PC-9 (cell line): ENCODE results near the gene CBLB.

ENCODE experiments used
- EZH2 ChIP-seq: fragments of 200-600 bp; sonication (generic); IDR thresholded peaks from 2 replicates; pipeline ENCODE4 v1.8.0; 2017; ENCODE audit warnings: antibody characterized with exemption, low read depth
- TF ChIP-seq, protein P1 (sequence below): fragments of 200-600 bp; sonication (generic); conservative IDR thresholded peaks from 2 replicates; pipeline ENCODE4 v1.6.1; 2017; ENCODE audit warnings: mixed run types, antibody characterized with exemption, mild to moderate bottlenecking, moderate library complexity

DNA sequence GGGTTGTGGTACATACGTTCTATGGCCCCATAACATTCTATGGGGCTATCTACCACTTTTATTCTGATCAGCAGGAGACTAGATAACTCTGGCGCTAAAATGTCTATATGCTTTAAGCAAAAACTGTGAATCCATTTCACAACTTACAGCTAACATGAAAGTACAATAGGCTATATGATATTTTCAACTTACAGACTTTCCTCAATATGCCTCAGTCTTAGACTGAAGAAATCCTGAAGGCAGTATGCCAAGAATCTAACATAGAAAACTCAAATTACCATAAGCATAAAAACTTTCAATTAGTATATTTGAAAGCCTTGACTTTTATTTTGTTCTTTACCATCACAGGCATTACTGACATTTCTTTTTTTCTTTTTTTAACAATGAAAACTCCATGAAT lies 81.4 kb downstream of the CBLB start:
- TF ChIP-seq, protein P1, sequence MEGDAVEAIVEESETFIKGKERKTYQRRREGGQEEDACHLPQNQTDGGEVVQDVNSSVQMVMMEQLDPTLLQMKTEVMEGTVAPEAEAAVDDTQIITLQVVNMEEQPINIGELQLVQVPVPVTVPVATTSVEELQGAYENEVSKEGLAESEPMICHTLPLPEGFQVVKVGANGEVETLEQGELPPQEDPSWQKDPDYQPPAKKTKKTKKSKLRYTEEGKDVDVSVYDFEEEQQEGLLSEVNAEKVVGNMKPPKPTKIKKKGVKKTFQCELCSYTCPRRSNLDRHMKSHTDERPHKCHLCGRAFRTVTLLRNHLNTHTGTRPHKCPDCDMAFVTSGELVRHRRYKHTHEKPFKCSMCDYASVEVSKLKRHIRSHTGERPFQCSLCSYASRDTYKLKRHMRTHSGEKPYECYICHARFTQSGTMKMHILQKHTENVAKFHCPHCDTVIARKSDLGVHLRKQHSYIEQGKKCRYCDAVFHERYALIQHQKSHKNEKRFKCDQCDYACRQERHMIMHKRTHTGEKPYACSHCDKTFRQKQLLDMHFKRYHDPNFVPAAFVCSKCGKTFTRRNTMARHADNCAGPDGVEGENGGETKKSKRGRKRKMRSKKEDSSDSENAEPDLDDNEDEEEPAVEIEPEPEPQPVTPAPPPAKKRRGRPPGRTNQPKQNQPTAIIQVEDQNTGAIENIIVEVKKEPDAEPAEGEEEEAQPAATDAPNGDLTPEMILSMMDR: no peak
- no peak for TF ChIP-seq EZH2
